Stimulated activated CD8-positive, alpha-beta memory T cell treated with anti-CD3 and anti-CD28 coated beads, Interleukin-2, amount 100 ng/mL, for 1 hour (primary cell): Measurements from ENCODE around the gene CDHR3.
"Not testable (repeated sequence)": the region's sequence is repeated elsewhere in the genome, so short reads cannot be mapped to it uniquely, and the experiment has no call there.

Source experiments
- DNase-seq, 2 donors: peaks; one replicate each; pipeline ENCODE4 v3.0.0-alpha.2; 2020; ENCODE audit warnings: low read depth in 2 of 2

Gene CDHR3

GRCh38 chr7:106001196-106001595 lies 38.1 kb downstream of the CDHR3 start:
- no peak for DNase-seq

- DNase-seq = no peak
Observed at GRCh38 chr7:106001886-106002285, 38.8 kb downstream of the CDHR3 start.

- no peak for DNase-seq
Observed at GRCh38 chr7:106003525-106004064, 40.5 kb downstream of the CDHR3 start.

DNA sequence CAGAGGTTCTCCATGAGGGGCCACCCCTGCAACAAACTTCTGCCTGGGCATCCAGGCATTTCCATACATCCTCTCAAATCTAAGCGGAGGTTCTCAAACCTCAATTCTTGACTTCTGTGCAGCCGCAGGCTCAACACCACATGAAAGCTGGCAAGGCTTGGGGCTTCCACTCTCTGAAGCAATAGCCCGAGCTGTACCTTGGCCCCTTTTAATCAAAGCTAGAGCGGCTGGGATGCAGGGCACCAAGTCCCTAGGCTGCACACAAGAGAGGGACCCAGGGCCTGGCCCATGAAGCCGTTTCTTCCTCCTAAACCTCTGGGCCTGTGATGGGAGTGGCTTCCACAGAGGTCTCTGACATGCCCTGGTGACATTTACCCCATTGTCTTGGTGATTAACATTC lies 43.8 kb downstream of the CDHR3 start:
- no peak for DNase-seq

DNA sequence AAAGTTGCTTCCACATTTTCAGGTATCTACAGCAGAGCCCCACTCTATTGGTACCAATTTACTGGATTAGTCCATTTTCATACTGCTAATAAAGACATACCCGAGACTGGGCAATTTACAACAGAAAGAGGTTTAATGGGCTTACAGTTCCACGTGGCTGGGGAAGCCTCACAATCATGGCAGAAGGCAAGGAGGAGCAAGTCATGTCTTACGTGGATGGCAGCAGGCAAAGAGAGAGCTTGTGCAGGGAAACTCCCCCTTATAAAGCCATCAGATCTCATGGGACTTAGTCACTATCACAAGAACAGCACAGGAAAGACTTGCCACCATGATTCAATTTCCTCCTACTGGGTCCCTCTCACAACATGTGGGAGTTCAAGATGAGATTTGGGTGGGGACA lies 44.7 kb downstream of the CDHR3 start:
- not testable (repeated sequence) for DNase-seq

DNA sequence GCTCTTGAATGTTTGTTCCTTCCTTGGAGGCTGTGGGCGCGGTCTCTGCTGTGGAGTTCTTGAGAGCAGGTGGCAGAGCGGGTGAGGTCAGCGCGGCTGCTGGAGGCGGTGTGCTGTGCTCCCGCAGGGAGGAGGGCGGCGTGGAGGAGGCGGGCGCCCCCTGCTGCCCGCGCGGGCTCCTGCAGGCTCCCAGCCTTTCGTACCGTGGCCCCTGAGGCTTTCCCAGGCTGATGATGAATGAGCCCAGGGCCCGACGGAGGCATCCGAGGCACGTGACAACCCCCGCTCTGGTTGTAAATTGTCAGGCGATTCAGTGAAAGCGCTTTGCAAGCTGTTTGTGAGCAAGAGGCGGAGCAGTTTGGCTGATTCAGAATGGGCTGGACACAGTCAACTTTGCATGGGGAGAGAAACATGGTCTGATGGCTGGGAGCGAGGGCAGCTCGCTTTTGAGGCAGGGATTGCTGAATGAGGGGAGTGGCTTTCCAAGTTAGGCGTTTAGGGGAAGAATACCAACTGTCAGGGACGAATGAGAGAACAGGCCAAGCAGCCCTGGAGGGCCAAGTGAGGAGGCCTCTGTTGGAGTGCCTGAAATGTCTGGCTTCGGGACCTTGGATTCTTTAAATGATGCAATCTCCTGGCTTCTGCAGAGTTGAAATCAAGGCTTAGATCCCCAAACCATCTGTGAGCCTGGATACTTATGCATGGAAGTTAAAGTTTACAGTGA lies 46.6 kb downstream of the CDHR3 start:
- peak; percentile 56 to 63 for DNase-seq

GRCh38 chr7:106010331-106010730 lies 47.3 kb downstream of the CDHR3 start:
- no peak for DNase-seq

- no peak for DNase-seq
Observed at GRCh38 chr7:106010866-106011265, 47.8 kb downstream of the CDHR3 start.

DNA sequence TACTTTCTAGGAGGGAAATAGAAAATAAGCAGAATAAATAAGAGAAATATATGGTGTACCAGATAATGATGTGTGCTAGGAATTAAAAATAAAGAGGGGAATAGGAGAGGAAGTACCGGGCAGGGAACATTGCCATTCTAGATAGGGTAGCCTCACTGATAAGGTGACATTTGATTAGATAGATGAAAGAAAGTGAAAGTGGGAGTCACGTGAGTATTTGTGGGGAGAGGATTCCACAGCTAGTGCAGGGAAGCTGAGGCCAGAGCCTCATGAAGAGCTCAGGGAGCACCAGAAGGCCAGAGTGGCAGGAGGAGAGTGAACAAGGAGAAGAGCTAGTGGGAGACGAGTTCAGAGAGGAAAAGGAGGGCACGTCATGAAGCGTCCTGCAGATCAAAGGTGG lies 49.1 kb downstream of the CDHR3 start:
- DNase-seq = no peak

GRCh38 chr7:106012935-106013439 lies 49.9 kb downstream of the CDHR3 start:
- DNase-seq = no peak

GRCh38 chr7:106015381-106016218 lies 52.5 kb downstream of the CDHR3 start:
- no peak for DNase-seq

DNA sequence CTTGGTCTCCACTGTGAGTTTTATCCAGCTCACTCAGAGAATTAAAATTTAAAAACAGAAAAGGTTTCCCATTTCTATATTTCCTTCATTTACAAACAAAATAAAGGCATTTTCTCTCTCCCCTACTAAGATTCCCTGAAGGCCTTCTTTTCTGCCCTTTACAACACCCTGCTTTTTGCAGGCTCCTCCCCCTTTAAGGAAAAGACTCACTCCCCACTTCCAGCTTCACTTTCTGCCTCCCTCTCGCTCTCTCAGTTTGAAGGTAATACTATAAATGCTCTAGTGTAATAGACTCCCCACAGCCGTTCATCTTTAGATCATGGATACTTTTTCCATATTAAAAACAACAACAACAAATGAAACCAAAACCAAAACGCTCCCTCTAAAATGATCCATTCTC lies 53.3 kb downstream of the CDHR3 start:
- no peak for DNase-seq

DNA sequence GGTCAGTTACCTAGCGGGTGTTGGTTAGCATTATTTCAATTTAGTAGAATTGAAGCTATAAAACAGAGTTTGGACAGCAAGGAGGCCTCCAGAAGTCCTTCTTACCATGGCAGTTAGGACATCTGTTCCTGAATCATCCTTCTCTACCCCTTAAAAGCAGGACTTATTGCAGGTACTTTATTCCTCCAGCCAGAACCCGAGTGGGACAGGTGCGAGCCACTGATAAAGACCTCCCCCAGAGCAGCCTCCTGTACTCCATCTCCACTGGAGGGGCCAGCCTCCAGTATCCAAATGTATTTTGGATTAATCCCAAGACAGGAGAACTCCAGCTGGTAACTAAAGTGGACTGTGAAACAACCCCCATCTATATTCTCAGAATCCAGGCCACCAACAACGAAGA lies 54.6 kb downstream of the CDHR3 start:
- DNase-seq = no peak

DNA sequence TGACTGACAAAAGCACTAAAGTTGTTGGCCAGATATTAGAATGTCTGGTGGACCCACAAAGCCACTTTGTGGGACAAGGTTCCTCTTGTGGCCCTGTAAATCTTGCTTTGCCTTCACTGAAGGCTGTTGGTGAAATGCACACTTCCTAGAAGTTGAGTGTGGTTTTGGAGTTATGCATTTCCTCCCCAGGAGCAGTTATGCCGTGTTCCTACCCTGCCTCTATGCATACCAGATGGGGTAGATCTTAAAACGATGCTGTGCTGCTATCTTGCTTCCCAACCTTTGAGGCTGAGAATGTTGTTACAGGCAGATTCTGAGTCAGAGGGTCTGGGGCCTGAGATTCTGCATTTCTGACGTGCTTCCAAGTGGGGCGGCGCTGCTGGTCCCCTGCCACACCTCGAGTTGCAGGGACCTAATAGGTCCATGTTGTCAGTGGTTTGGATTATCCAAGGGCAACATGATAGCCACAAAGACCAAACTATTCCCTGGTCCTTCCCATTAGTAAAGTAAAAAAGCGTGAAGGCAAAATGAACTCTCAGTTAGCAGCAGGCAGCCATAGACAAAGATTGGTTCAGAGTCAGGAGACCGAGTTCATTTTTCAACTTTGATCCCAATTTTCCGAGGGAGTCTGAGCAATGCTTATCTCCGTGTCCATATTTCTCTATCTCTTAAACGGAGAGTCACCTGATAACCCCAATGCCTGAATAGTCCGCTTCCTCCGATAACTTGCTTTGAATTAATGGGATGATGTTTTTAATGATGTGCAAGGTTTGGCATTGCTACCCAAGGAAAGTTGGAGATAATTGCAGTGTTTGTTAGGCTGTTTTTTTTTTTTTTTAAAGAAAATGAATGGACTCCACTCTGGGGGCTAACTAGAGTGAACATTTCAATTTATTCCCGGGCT lies 55.8 kb downstream of the CDHR3 start:
- DNase-seq = no peak

DNA sequence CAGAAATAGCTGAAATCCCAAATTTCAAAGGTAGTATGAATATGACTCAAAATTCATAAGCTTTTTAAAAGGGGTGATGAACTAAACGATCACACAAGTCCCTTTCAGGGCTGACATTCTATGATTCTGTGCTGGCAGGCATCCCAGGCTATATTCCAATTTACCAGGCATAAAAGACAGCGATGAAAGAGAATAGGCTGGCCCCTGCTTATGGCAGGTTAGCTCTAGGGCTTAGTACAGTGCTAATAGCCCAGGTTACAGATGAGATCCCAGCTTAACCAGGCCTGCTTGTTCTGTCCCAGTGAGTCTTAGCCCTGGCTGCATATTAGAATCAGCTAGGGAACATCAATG lies 56.4 kb downstream of the CDHR3 start:
- DNase-seq = no peak

GRCh38 chr7:106021151-106022067 lies 58.3 kb downstream of the CDHR3 start:
- DNase-seq = no peak

DNA sequence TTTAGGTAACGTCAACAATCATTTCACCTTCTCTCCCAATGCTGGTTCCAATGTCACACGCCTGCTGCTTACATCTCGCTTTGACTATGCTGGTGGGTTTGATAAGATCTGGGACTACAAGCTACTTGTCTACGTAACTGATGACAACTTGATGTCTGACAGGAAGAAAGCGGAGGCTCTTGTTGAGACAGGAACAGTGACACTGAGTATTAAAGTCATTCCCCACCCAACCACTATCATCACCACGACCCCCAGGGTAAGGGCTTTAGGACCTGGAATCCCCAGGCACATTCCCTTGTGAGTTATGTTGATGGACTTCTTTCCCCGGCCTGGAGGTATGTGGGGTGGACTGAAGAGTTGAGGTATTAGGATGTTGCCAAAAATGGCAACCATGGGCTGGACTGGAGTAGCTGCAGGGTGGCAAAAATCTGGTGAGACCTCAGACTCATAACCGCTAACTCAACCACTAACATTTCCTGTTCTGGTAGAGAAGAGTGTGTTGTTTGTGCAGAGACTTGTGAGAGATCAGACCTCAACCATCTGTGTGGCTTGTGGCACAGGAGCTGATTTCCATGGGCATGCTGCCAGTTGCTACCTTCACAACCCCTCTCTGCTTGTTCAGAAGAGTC lies 59.2 kb downstream of the CDHR3 start:
- peak; percentile 42 to 54 for DNase-seq

DNA sequence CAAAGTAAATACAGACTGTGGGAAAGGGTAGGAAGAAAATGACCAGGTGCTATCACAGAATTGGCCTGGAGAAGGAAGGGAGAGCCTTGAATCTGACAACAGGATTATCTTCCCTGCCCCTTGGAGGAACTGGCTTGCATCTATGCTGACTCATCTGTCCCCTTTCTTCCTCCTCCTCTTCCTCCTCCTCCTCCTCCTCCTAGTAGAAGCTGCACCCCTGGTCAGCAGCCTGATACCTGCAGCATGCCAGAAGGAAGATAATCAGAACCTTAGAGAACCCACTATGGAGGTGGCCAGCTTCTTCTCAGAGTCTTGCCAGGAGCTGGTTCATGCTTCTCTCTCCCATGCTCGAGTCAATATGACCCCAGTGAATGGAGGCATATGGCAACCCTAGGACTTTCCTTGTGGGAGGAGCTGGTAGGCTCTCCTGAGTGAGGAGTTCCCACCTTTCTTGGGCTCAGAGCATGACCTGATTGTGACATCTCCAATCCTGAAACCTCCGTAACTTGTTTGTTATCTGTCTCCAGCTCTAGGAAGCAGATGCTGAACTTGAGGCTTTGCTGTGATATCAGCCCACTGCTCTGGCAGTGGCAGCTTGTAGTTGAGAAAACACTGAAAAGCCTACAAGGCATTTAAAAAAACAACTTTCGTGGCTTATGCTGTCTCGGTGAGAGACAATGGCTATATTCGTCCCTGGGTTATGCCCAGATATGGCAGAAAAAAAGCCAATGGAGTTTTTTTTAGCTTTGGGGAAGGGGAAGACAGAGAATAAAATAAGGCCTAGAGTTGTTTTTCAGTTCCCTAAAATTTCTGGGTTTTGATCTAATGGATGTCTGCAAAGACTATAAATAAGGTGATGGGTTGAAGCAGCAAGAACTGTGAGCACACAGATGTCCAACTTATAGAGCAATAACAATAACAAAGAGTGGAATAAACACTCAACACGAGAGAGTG lies 60.6 kb downstream of the CDHR3 start:
- no peak for DNase-seq

- no peak for DNase-seq
Observed at GRCh38 chr7:106026101-106026500, 63.0 kb downstream of the CDHR3 start.
